Upper lobe of left lung (tissue), 4 donors: ENCODE data around the gene PCBP3.

Source experiments
- CTCF ChIP-seq, 6 experiments: fragments of 450-650 bp in 4 of 6; fragments of 200-600 bp in 2 of 6; sonication (generic) in 2 of 6; IDR thresholded peaks; one replicate each; pipeline ENCODE4 v1.5.1; 2016 to 2019; ENCODE audit warnings: antibody characterized with exemption in 6 of 6
- EP300 ChIP-seq, 4 donors: sonication (generic); formaldehyde crosslinking; IDR thresholded peaks; one replicate each; pipeline ENCODE4 v1.5.1; 2017; ENCODE audit warnings: antibody characterized with exemption in 4 of 4, control low read depth in 2 of 4
- POLR2A ChIP-seq, 4 donors: fragments of 450-650 bp; IDR thresholded peaks; one replicate each; pipeline ENCODE4 v1.5.1; 2016 to 2017; ENCODE audit warnings: antibody characterized with exemption in 4 of 4, mild to moderate bottlenecking in 2 of 4
- POLR2AphosphoS5 ChIP-seq, 2 donors: sonication (generic); formaldehyde crosslinking; IDR thresholded peaks; one replicate each; pipeline ENCODE4 v1.5.1; 2017; ENCODE audit warnings: antibody characterized with exemption in 2 of 2

- TF ChIP-seq POLR2A (IDR thresholded peaks at IDR 0.05) (no peak), CTCF (IDR thresholded peaks at IDR 0.05) (no peak), EP300 (IDR thresholded peaks at IDR 0.05) (no peak), POLR2AphosphoS5 (IDR thresholded peaks at IDR 0.05) (no peak)
Observed at GRCh38 chr21:45899317-45900033, 255.9 kb downstream of the PCBP3 start.
